IMR-90 (cell line): ENCODE results near the gene CTNNA2. TPM values are rescaled to one million over a fixed set of nuclear protein-coding genes. Genes with fewer than 3 reads are reported as not detected.
A peak's percentile ranks its signal among the peaks of the same experiment; 100 is the strongest.

Experiments used
- ATAC-seq: fragments of 200-7000 bp; cut with Tn5 transposase; 2 replicates; pipeline ENCODE4 v1.9.1; 2020; ENCODE audit warnings: low read depth, mild to moderate bottlenecking, moderate library complexity
- BruUV-seq: library from RNA; stranded (reverse); fragments of 400-500 nt; replicated peaks from 2 replicates; lab custom pipeline; 2021; lab: Mats Ljungman, UMichigan
- CTCF ChIA-PET: fragments of 300-600 bp; formaldehyde crosslinking; extraction: SDS; loops from one replicate; lab custom pipeline; 2021; ENCODE audit warnings: antibody characterized with exemption; lab: Yijun Ruan, JAX
- POLR2A ChIA-PET: fragments of 300-600 bp; sonication (Branson Sonifier 250); formaldehyde crosslinking; loops from one replicate; lab custom pipeline; 2022; ENCODE audit warnings: antibody characterized with exemption; ENCODE audit not compliant: unreplicated experiment; lab: Charles Lee
- DNase-seq: peaks from one replicate; pipeline ENCODE4 v3.0.0; 2013
- H2AFZ ChIP-seq: replicated peaks from 2 replicates; pipeline ENCODE3; 2013; ENCODE audit warnings: low read length, mild to moderate bottlenecking; ENCODE audit not compliant: poor library complexity
- H2AK5ac ChIP-seq: 2 replicates; pipeline ENCODE4 v1.6.1; 2013; ENCODE audit warnings: low read depth, low read length, inconsistent platforms
- H2AK9ac ChIP-seq: replicated peaks from 2 replicates; pipeline ENCODE3; 2013; ENCODE audit warnings: mild to moderate bottlenecking, low read depth, low read length, moderate library complexity; ENCODE audit not compliant: poor library complexity
- H2BK120ac ChIP-seq: 2 replicates; pipeline ENCODE4 v1.6.1; 2013; ENCODE audit warnings: low read depth, low read length, inconsistent platforms
- H2BK15ac ChIP-seq: 3 replicates; pipeline ENCODE4 v1.6.1; 2013; ENCODE audit warnings: low read depth, low read length, inconsistent platforms
- H2BK20ac ChIP-seq: 2 replicates; pipeline ENCODE4 v1.6.1; 2013; ENCODE audit warnings: low read depth, mild to moderate bottlenecking, inconsistent platforms, low read length, moderate library complexity
- H2BK5ac ChIP-seq: 2 replicates; pipeline ENCODE4 v1.6.1; 2013; ENCODE audit warnings: mild to moderate bottlenecking, low read depth, low read length, inconsistent platforms; ENCODE audit not compliant: poor library complexity, severe bottlenecking
- H3K14ac ChIP-seq: replicated peaks from 2 replicates; pipeline ENCODE4 v1.6.1; 2013; ENCODE audit warnings: low read depth, low read length, inconsistent platforms
- H3K18ac ChIP-seq: 2 replicates; pipeline ENCODE4 v1.6.1; 2013; ENCODE audit warnings: low read depth, low read length, control low read depth
- H3K23ac ChIP-seq: 2 replicates; pipeline ENCODE4 v1.6.1; 2013; ENCODE audit warnings: low read depth, low read length, inconsistent platforms
- H3K27ac ChIP-seq: 2 replicates; pipeline ENCODE4 v1.5.1; 2013; ENCODE audit warnings: mild to moderate bottlenecking, control low read depth, low read length; ENCODE audit not compliant: insufficient read depth
- H3K27me3 ChIP-seq: 2 replicates; pipeline ENCODE4 v1.6.1; 2013; ENCODE audit warnings: low read length; ENCODE audit not compliant: control insufficient read depth, insufficient read depth
- H3K36me3 ChIP-seq: 2 replicates; pipeline ENCODE4 v1.6.1; 2013; ENCODE audit warnings: low read length, mixed read lengths; ENCODE audit not compliant: control insufficient read depth, insufficient read depth
- H3K4ac ChIP-seq: 2 replicates; pipeline ENCODE4 v1.6.1; 2013; ENCODE audit warnings: low read depth, low read length, inconsistent platforms
- H3K4me1 ChIP-seq: 2 replicates; pipeline ENCODE4 v1.6.1; 2013; ENCODE audit warnings: low read length, mixed read lengths; ENCODE audit not compliant: control insufficient read depth, insufficient read depth
- H3K4me2 ChIP-seq: 2 replicates; pipeline ENCODE4 v1.6.1; 2013; ENCODE audit warnings: low read depth, mild to moderate bottlenecking, control low read depth, low read length, moderate library complexity
- H3K4me3 ChIP-seq: 2 replicates; pipeline ENCODE4 v1.5.1; 2013; ENCODE audit warnings: low read depth, mild to moderate bottlenecking, control low read depth, low read length, moderate library complexity; ENCODE audit not compliant: insufficient read depth
- H3K56ac ChIP-seq: 2 replicates; pipeline ENCODE4 v1.6.1; 2013; ENCODE audit warnings: low read length, inconsistent platforms; ENCODE audit not compliant: insufficient read depth; ENCODE audit errors: extremely low read depth
- H3K79me1 ChIP-seq, 2 experiments: 2 replicates each; pipeline ENCODE4 v1.6.1; 2013; ENCODE audit warnings: low read length in 2 of 2, inconsistent platforms in 1 of 2, low read depth in 1 of 2
- H3K9ac ChIP-seq: 2 replicates; pipeline ENCODE4 v1.6.1; 2013; ENCODE audit warnings: low read depth, low read length, control low read depth
- H3K9me1 ChIP-seq: 2 replicates; pipeline ENCODE4 v1.6.1; 2013; ENCODE audit warnings: low read length, inconsistent platforms; ENCODE audit not compliant: insufficient read depth
- H3K9me3 ChIP-seq: 2 replicates; pipeline ENCODE4 v1.6.1; 2013; ENCODE audit warnings: low read length; ENCODE audit not compliant: control insufficient read depth, insufficient read depth
- H4K20me1 ChIP-seq: 2 replicates; pipeline ENCODE4 v1.6.1; 2013; ENCODE audit warnings: low read length, inconsistent platforms; ENCODE audit not compliant: insufficient read depth
- H4K5ac ChIP-seq: 2 replicates; pipeline ENCODE4 v1.6.1; 2013; ENCODE audit warnings: mild to moderate bottlenecking, low read depth, low read length, control low read depth
- H4K8ac ChIP-seq, 2 experiments: 2 replicates each; pipeline ENCODE4 v1.6.1; 2013; ENCODE audit warnings: low read depth in 2 of 2, low read length in 2 of 2, control low read depth in 1 of 2, inconsistent platforms in 1 of 2
- H4K91ac ChIP-seq: 2 replicates; pipeline ENCODE4 v1.6.1; 2013; ENCODE audit warnings: low read depth, low read length, inconsistent platforms; ENCODE audit not compliant: insufficient read depth
- BHLHE40 ChIP-seq: fragments of 150-350 bp; IDR thresholded peaks from 2 replicates; pipeline ENCODE4 v1.6.1; 2016; ENCODE audit warnings: mild to moderate bottlenecking, low read depth, low read length
- CEBPB ChIP-seq: IDR thresholded peaks from 2 replicates; pipeline ENCODE4 v1.6.1; 2012; ENCODE audit warnings: low read depth, low read length, improper control_type of control experiment
- MAFK ChIP-seq: IDR thresholded peaks from 2 replicates; pipeline ENCODE4 v1.6.1; 2012; ENCODE audit warnings: low read depth, low read length, improper control_type of control experiment
- MXI1 ChIP-seq: IDR thresholded peaks from 2 replicates; pipeline ENCODE4 v1.6.1; 2012; ENCODE audit warnings: low read depth, mild to moderate bottlenecking, low read length, moderate library complexity, borderline replicate concordance
- NFE2L2 ChIP-seq: fragments of 150-350 bp; IDR thresholded peaks from 2 replicates; pipeline ENCODE4 v1.6.1; 2016; ENCODE audit warnings: low read depth, mild to moderate bottlenecking, low read length
- POLR2A ChIP-seq: IDR thresholded peaks from 2 replicates; pipeline ENCODE4 v1.6.1; 2012; ENCODE audit warnings: mild to moderate bottlenecking, low read depth, low read length
- RCOR1 ChIP-seq: IDR thresholded peaks from 2 replicates; pipeline ENCODE4 v1.6.1; 2012; ENCODE audit warnings: mild to moderate bottlenecking, low read length, improper control_type of control experiment; ENCODE audit not compliant: insufficient replicate concordance
- RFX5 ChIP-seq: IDR thresholded peaks from 2 replicates; pipeline ENCODE4 v1.8.0; 2012; ENCODE audit warnings: low read depth, mild to moderate bottlenecking, low read length, moderate library complexity
- SMC3 ChIP-seq: fragments of 150-350 bp; IDR thresholded peaks from 2 replicates; pipeline ENCODE4 v1.6.1; 2016; ENCODE audit warnings: low read depth, mild to moderate bottlenecking, antibody characterized with exemption, low read length, moderate library complexity
- WGBS, 2 experiments: methylation state at CpG; one replicate each; pipeline versions ENCODE4 v1.1.5 to v1.1.7; 2013; ENCODE audit warnings: missing lambda C conversion rate in 2 of 2; ENCODE audit not compliant: insufficient read length in 1 of 2; ENCODE audit errors: extremely low coverage in 2 of 2; 5-methylcytosine and 5-hydroxymethylcytosine counted together
- dilution Hi-C: fragments of 300-500 bp; cut with HindIII; formaldehyde crosslinking; loops from one replicate; pipeline ENCODE4 v1.14.3; 2018; ENCODE audit warnings: low sequenced_read_pairs; ENCODE audit not compliant: unreplicated experiment
- in situ Hi-C: fragments of 300-500 bp; cut with MboI; formaldehyde crosslinking; loops from 3 replicates; pipeline ENCODE4 v1.14.3; 2019; ENCODE audit warnings: low sequenced_read_pairs, inconsistent platforms, mixed read lengths
- intact Hi-C: fragments of 100-400 bp; cut with micrococcal nuclease; formaldehyde crosslinking; loops from 2 replicates; pipeline ENCODE4 v1.10.0; 2022
- polyA plus RNA-seq, 3 experiments: library from polyadenylated mRNA; depleted of rRNA; stranded (reverse); fragments of >200 nt; gene quantifications; 2 replicates each; pipeline ENCODE4 v1.2.3, GENCODE V29; 2012; ENCODE audit warnings: low replicate concordance in 1 of 3
- total RNA-seq: library from RNA; depleted of rRNA; stranded (reverse); fragments of >200 nt; gene quantifications from 2 replicates; pipeline ENCODE4 v1.2.3, GENCODE V29; 2012
- TF ChIP-seq, protein P1 (sequence below): conservative IDR thresholded peaks from 2 replicates; pipeline ENCODE4 v1.5.1; 2012; ENCODE audit warnings: mild to moderate bottlenecking, low read depth, low read length, improper control_type of control experiment
- TF ChIP-seq, protein P2 (sequence below): fragments of 150-350 bp; IDR thresholded peaks from 2 replicates; pipeline ENCODE4 v1.6.1; 2016; ENCODE audit warnings: low read depth, mild to moderate bottlenecking, low read length, moderate library complexity, borderline replicate concordance

CTNNA2 gene
- total and polyA plus RNA-seq, 2 of the 4 experiments (the other 2 are of a cell fraction): not detected

DNA sequence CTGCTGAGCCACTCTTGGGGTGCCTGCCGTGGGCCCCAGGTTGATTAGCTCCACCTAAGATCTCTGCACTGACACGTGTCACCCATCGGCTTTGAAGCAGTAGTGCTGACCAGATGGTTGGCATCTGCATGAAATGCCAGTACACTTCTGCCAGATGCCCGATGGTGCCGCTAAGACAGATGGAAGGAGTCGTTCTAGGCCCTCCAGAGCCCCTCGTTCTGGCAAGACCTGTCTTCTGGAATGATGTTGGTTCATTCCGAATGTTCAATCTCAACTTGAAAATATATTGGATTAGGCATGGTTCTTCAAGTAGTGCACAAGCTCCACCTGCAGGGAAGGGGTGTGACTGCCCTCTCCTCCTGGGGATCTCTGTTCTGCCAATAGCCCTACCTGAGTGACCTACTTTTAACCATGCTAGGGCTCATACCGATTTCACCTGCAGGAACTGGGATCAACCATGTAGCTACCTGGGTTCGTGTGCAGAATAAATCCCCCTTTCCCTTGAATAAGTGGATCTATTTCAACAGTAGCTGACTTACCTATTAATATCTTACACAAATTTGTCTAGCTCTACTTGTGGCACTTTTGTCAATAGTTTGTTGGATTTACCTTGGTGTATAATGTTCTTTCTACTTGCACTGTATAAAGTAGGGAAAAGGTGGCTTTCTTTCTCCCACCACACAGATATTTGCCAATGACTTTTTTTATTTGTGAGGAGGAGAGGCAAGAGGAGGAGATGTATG lies 342.6 kb downstream of the CTNNA2 start (continued):
- TF ChIP-seq, protein P1, sequence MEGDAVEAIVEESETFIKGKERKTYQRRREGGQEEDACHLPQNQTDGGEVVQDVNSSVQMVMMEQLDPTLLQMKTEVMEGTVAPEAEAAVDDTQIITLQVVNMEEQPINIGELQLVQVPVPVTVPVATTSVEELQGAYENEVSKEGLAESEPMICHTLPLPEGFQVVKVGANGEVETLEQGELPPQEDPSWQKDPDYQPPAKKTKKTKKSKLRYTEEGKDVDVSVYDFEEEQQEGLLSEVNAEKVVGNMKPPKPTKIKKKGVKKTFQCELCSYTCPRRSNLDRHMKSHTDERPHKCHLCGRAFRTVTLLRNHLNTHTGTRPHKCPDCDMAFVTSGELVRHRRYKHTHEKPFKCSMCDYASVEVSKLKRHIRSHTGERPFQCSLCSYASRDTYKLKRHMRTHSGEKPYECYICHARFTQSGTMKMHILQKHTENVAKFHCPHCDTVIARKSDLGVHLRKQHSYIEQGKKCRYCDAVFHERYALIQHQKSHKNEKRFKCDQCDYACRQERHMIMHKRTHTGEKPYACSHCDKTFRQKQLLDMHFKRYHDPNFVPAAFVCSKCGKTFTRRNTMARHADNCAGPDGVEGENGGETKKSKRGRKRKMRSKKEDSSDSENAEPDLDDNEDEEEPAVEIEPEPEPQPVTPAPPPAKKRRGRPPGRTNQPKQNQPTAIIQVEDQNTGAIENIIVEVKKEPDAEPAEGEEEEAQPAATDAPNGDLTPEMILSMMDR: peak; percentile 53

DNA sequence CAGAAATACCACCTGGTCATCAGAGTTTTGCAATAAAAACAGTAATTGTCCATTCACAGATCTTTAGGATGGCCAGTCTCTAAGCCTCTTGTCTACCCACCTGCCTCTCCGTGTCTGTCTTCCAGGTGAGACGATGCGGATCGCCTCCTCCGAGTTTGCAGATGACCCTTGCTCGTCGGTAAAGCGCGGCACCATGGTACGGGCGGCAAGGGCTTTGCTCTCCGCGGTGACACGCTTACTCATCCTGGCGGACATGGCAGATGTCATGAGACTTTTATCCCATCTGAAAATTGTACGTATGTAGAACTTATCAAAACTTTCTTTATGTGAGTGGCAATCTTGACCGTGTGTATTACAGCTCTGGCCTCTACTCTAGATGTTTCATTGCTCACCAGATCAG lies 345.0 kb downstream of the CTNNA2 start:
- no peak overlapping the region for H2BK15ac ChIP-seq
- TF ChIP-seq, protein P1: no peak
- TF ChIP-seq NFE2L2 (no peak), RFX5 (no peak), MAFK (no peak), RCOR1 (no peak), BHLHE40 (no peak), CEBPB (no peak), SMC3 (no peak), MXI1 (no peak), POLR2A (no peak)
- TF ChIP-seq, protein P2, sequence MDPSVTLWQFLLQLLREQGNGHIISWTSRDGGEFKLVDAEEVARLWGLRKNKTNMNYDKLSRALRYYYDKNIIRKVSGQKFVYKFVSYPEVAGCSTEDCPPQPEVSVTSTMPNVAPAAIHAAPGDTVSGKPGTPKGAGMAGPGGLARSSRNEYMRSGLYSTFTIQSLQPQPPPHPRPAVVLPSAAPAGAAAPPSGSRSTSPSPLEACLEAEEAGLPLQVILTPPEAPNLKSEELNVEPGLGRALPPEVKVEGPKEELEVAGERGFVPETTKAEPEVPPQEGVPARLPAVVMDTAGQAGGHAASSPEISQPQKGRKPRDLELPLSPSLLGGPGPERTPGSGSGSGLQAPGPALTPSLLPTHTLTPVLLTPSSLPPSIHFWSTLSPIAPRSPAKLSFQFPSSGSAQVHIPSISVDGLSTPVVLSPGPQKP: no peak

More for the DNA sequence above, 345.0 kb downstream of the CTNNA2 start:
- no peak overlapping the region for H3K23ac ChIP-seq
- H4K5ac ChIP-seq: no peak overlapping the region
- H3K14ac ChIP-seq: no peak overlapping the region
- no TSS peak for BruUV-seq
- in situ Hi-C loops (loop anchor here (10.0 kb wide), 1 partner anchor 203 kb away; no protein-coding TSS in a partner anchor), dilution Hi-C loops (no loop called here), intact Hi-C loops (no loop called here)
- no peak overlapping the region for H3K56ac ChIP-seq
- H3K4me2 ChIP-seq: no peak overlapping the region
- no peak overlapping the region for H2AK9ac ChIP-seq
- no peaks in the 10 kb centered on the region for H3K27me3 ChIP-seq
- DNase-seq (no peak), ATAC-seq (no peak)
- no peaks in the 10 kb centered on the region for H3K36me3 ChIP-seq
- H3K9me3 ChIP-seq: no peaks in the 10 kb centered on the region
- no peaks in the 10 kb centered on the region for H3K79me1 ChIP-seq
- H2BK20ac ChIP-seq: no peak overlapping the region
- H3K9ac ChIP-seq: no peak overlapping the region
- H2AK5ac ChIP-seq: no peak overlapping the region
- no peak overlapping the region for H2AFZ ChIP-seq
- WGBS, 2 experiments: 100% methylated on average over 3 of the region's 17 CpGs; no CpG with 5 or more reads in 1 of the 2 experiments
- no peak overlapping the region for H2BK5ac ChIP-seq
- H3K4me1 ChIP-seq: no peaks in the 10 kb centered on the region
- POLR2A ChIA-PET: no interaction called here
- CTCF ChIA-PET: no interaction called here
- H2BK120ac ChIP-seq: no peak overlapping the region
- H4K91ac ChIP-seq: no peak overlapping the region
- H4K8ac ChIP-seq: no peak overlapping the region
- no peak overlapping the region for H3K18ac ChIP-seq
- no peaks in the 10 kb centered on the region for H4K20me1 ChIP-seq
- H3K9me1 ChIP-seq: no peaks in the 10 kb centered on the region
- H3K27ac ChIP-seq: no peak overlapping the region
- no peak overlapping the region for H3K4me3 ChIP-seq
- H3K4ac ChIP-seq: no peak overlapping the region
